Cortex of kidney (tissue), 1 donor: ENCODE measurements around the gene DCD.

ENCODE experiments used
- DNase-seq: peaks from one replicate; lab custom pipeline; 2025; lab: John Stamatoyannopoulos, UW

Gene DCD

GRCh38 chr12:54606556-54606955 lies 41.6 kb downstream of the DCD start:
- DNase-seq, result no peak

- DNase-seq, result no peak
These were observed 42.8 kb downstream of the DCD start for GRCh38 chr12:54605138-54605970.

GRCh38 chr12:54604436-54604835 lies 43.7 kb downstream of the DCD start:
- no peak for DNase-seq

- DNase-seq, result no peak
These were observed 44.3 kb downstream of the DCD start for GRCh38 chr12:54603872-54604271.

- no peak for DNase-seq
These were observed 44.9 kb downstream of the DCD start for GRCh38 chr12:54603173-54603814.

GRCh38 chr12:54602661-54603060 lies 45.5 kb downstream of the DCD start:
- no peak for DNase-seq

GRCh38 chr12:54601841-54602240 lies 46.3 kb downstream of the DCD start:
- DNase-seq, result no peak

GRCh38 chr12:54598970-54599369 lies 49.2 kb downstream of the DCD start:
- DNase-seq, result no peak

- no peak for DNase-seq
These were observed 51.6 kb downstream of the DCD start for GRCh38 chr12:54596526-54596946.

GRCh38 chr12:54595471-54595870 lies 52.7 kb downstream of the DCD start:
- DNase-seq, result no peak
